Endodermal cell (in vitro differentiated cells): ENCODE measurements around the gene PSEN1. TPM values are rescaled to one million over a fixed set of nuclear protein-coding genes. Genes with fewer than 3 reads are reported as not detected.

Experiments
- DNase-seq: peaks from one replicate; pipeline ENCODE4 v3.0.0-alpha.2; 2017
- H3K27ac ChIP-seq: 2 replicates; pipeline ENCODE4 v1.5.1; 2013; ENCODE audit warnings: mild to moderate bottlenecking, low read depth, low read length, moderate library complexity
- H3K27me3 ChIP-seq: 2 replicates; pipeline ENCODE4 v1.6.1; 2013; ENCODE audit warnings: mild to moderate bottlenecking, low read length, moderate library complexity; ENCODE audit not compliant: insufficient read depth, control insufficient read depth, poor library complexity, severe bottlenecking
- H3K36me3 ChIP-seq: 2 replicates; pipeline ENCODE4 v1.7.0; 2013; ENCODE audit warnings: mild to moderate bottlenecking, low read length, moderate library complexity; ENCODE audit not compliant: control insufficient read depth, insufficient read depth
- H3K4me1 ChIP-seq: one replicate; pipeline ENCODE4 v1.7.0; 2013; ENCODE audit warnings: low read length; ENCODE audit not compliant: control insufficient read depth, insufficient read depth
- H3K4me3 ChIP-seq: 2 replicates; pipeline ENCODE4 v1.5.1; 2013; ENCODE audit warnings: mild to moderate bottlenecking, low read length, moderate library complexity
- H3K9ac ChIP-seq: 2 replicates; pipeline ENCODE4 v1.6.1; 2013; ENCODE audit warnings: mild to moderate bottlenecking, low read length, moderate library complexity; ENCODE audit not compliant: poor library complexity, severe bottlenecking; ENCODE audit errors: extremely low read depth
- H3K9me3 ChIP-seq: 2 replicates; pipeline ENCODE4 v1.6.1; 2013; ENCODE audit warnings: mild to moderate bottlenecking, low read length, moderate library complexity; ENCODE audit not compliant: control insufficient read depth
- H3K27ac Mint-ChIP-seq: 2 replicates; pipeline ENCODE4 v1.8.0; 2020; ENCODE audit warnings: mixed read lengths
- H3K27me3 Mint-ChIP-seq: 2 replicates; pipeline ENCODE4 v1.8.0; 2021; ENCODE audit warnings: mild to moderate bottlenecking, mixed read lengths; ENCODE audit not compliant: insufficient read depth
- H3K36me3 Mint-ChIP-seq: 2 replicates; pipeline ENCODE4 v1.8.0; 2020; ENCODE audit warnings: low read depth, mixed read lengths
- H3K4me1 Mint-ChIP-seq: 2 replicates; pipeline ENCODE4 v1.8.0; 2020; ENCODE audit warnings: mixed read lengths
- H3K4me3 Mint-ChIP-seq: 2 replicates; pipeline ENCODE4 v1.8.0; 2020; ENCODE audit warnings: mild to moderate bottlenecking, moderate library complexity, mixed read lengths
- H3K9me3 Mint-ChIP-seq: 2 replicates; pipeline ENCODE4 v1.8.0; 2020; ENCODE audit warnings: mild to moderate bottlenecking, mixed read lengths
- CTCF ChIP-seq: fragments of 200-600 bp; sonication (generic); conservative IDR thresholded peaks from 2 replicates; pipeline ENCODE4 v1.5.0; 2021; ENCODE audit warnings: antibody characterized with exemption, mild to moderate bottlenecking
- WGBS, 2 experiments: methylation state at CpG; one replicate each; pipeline versions ENCODE4 v1.1.5 to v1.1.7; 2013; ENCODE audit warnings: missing lambda C conversion rate in 2 of 2, mixed read lengths in 1 of 2; ENCODE audit not compliant: insufficient coverage in 1 of 2, insufficient read length in 1 of 2; 5-methylcytosine and 5-hydroxymethylcytosine counted together
- total RNA-seq, 2 donors: library from RNA; stranded (reverse); fragmentation: NEBNext Ultra II Directional in 1 of 2; extraction: Animal tissue kit (Norgen Biotek cat#: 25700) in 1 of 2; gene quantifications; 2 replicates in 1 of 2; 3 replicates in 1 of 2; pipeline ENCODE4 v1.2.1, GENCODE V29; 2021

Gene PSEN1
- total RNA-seq, 2 donors from 2014 or later: 45.7 to 49.9 TPM

DNA sequence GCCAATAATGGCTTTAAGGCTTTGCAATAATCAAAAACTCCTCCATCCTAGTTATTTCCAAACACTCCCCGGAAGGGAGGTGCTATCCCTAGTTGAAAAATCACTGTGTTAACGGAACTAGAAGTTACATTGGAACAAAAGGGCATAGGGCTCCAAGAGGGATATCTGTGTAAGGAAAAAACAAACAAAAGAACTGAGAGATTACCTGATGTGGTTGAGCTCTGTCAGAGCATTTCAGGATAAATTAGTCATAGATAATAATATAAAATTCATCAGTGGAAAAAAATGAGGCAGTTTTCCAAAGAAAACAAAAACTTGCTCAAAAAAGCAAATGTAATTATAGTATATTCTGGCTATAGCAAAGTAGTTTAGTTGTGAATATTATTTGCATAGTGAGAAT is 73.6 kb downstream of the PSEN1 start:
- no peak overlapping the region for H3K9ac ChIP-seq
- no peak for TF ChIP-seq CTCF
- 98 to 100% methylated on average over 2 of the region's 2 CpGs for WGBS, 2 experiments
- H3K36me3 ChIP-seq: peaks cover 91% of the 10 kb centered on the region
- no peaks in the 10 kb centered on the region for H3K27me3 ChIP-seq
- no peak for DNase-seq
- no peak overlapping the region for H3K27ac Mint-ChIP-seq
- peaks cover 76% of the 10 kb centered on the region for H3K36me3 Mint-ChIP-seq
- H3K9me3 Mint-ChIP-seq: peaks cover 8% of the 10 kb centered on the region
- H3K27me3 Mint-ChIP-seq: no peaks in the 10 kb centered on the region
- no peak overlapping the region for H3K27ac ChIP-seq
- H3K4me1 ChIP-seq: no peaks in the 10 kb centered on the region
- no peak overlapping the region for H3K4me3 ChIP-seq
- H3K4me1 Mint-ChIP-seq: no peaks in the 10 kb centered on the region
- H3K9me3 ChIP-seq: peaks cover 44% of the 10 kb centered on the region
- H3K4me3 Mint-ChIP-seq: no peak overlapping the region

DNA sequence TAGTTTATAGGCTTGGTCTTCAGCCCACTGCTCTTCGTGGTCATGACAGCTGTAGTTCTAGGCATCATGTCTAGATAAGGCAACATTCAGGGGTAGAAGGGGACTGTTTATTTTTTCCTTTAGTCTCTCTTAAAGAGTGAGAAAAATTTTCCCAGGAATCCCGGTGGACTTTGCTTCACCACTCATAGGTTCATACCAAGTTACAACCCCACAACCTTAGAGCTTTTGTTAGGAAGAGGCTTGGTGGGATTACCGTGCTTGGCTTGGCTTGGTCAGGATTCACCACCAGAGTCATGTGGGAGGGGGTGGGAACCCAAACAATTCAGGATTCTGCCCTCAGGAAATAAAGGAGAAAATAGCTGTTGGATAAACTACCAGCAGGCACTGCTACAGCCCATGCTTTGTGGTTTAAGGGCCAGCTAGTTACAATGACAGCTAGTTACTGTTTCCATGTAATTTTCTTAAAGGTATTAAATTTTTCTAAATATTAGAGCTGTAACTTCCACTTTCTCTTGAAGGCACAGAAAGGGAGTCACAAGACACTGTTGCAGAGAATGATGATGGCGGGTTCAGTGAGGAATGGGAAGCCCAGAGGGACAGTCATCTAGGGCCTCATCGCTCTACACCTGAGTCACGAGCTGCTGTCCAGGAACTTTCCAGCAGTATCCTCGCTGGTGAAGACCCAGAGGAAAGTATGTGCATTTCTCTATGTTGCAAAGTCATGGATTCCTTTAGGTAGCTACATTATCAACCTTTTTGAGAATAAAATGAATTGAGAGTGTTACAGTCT is 75.1 kb downstream of the PSEN1 start:
- Mint-ChIP-seq H3K36me3 (peaks cover 69% of the 10 kb centered on the region), H3K4me3 (no peak overlapping the region), H3K27me3 (no peaks in the 10 kb centered on the region), H3K9me3 (peaks cover 8% of the 10 kb centered on the region), H3K27ac (no peak overlapping the region), H3K4me1 (no peaks in the 10 kb centered on the region)
- no peak for DNase-seq
- no peak for TF ChIP-seq CTCF
- no peaks in the 10 kb centered on the region for H3K27me3 ChIP-seq
- no peaks in the 10 kb centered on the region for H3K4me1 ChIP-seq
- H3K27ac ChIP-seq: no peak overlapping the region
- H3K4me3 ChIP-seq: no peak overlapping the region
- no peak overlapping the region for H3K9ac ChIP-seq
- peaks cover 91% of the 10 kb centered on the region for H3K36me3 ChIP-seq
- H3K9me3 ChIP-seq: peaks cover 33% of the 10 kb centered on the region
- 96 to 100% methylated on average over 4 to 6 of the region's 7 CpGs for WGBS, 2 experiments

DNA sequence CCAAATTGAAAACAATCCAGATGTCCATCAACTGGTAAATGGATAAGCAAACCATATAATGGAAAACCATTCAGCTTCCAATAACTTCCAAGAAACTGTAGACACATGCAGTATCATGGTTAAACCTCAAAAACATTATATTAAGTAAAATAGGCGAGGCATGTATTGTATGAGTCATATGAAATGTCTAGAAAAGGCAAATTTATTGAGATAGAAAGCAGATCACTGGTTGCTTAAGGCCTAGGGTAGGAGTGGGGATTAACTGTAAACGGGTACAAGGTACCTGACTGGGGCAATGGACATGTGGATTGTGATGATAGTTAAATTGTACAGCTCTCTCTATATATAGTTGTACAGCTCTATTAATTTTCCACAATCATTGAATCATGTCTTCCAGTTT is 79.7 kb downstream of the PSEN1 start:
- Histone ChIP-seq H3K36me3 (peaks cover 90% of the 10 kb centered on the region), H3K9me3 (no peaks in the 10 kb centered on the region), H3K4me1 (no peaks in the 10 kb centered on the region), H3K9ac (no peak overlapping the region), H3K4me3 (no peak overlapping the region), H3K27me3 (no peaks in the 10 kb centered on the region), H3K27ac (no peak overlapping the region)
- Mint-ChIP-seq H3K36me3 (peaks cover 63% of the 10 kb centered on the region), H3K27me3 (no peaks in the 10 kb centered on the region), H3K9me3 (no peaks in the 10 kb centered on the region), H3K27ac (no peak overlapping the region), H3K4me3 (no peak overlapping the region), H3K4me1 (no peaks in the 10 kb centered on the region)
- no peak for TF ChIP-seq CTCF
- no peak for DNase-seq
- WGBS, 2 experiments: 97 to 100% methylated on average over 1 to 2 of the region's 2 CpGs
